T47D (cell line): Measurements from ENCODE around the gene PLEKHA6.
"Not testable (repeated sequence)": the region's sequence is repeated elsewhere in the genome, so short reads cannot be mapped to it uniquely, and the experiment has no call there.

Source experiments
- DNase-seq, 2 experiments: peaks; one replicate each; pipeline versions ENCODE4 v3.0.0 to v3.0.0-alpha.2; 2011 to 2012; ENCODE audit warnings: low read depth in 1 of 2, low spot score in 1 of 2
- JUND ChIP-seq: IDR thresholded peaks from 2 replicates; pipeline ENCODE4 v1.6.1; 2012; ENCODE audit warnings: low read depth
- in situ Hi-C: cut with HindIII; loops from 2 replicates; pipeline ENCODE4 v1.10.0; 2016; ENCODE audit warnings: low sequenced_read_pairs, low pct_unique_long_range_greater_than_20kb

Gene PLEKHA6

DNA sequence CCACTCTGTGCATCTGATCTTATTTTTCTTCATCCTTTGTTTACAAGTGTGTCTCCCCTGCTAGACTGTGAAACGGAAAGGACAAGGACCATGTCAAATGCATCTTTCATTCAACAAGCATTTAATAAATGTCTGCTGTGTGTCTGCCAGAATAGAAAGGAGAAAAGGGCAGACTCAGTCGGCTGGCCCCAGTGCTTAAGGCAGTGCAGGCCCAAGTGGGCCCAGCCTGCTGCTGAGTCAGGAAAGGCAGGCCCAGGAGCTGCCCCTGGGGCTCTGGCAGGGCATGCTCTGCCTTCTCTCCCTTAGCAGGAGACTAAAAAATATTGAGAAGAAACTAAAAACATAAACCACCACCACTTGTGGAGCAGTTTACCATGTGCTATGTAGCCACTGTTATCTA, 38.1 kb downstream of the PLEKHA6 start:
- no peak for TF ChIP-seq JUND
- no peak for DNase-seq
- in situ Hi-C loops, result no loop called here

GRCh38 chr1:204321051-204321450, 38.7 kb downstream of the PLEKHA6 start:
- in situ Hi-C loops, result no loop called here
- no peak for TF ChIP-seq JUND
- no peak for DNase-seq

- no peak for DNase-seq
- no peak for TF ChIP-seq JUND
- in situ Hi-C loops, result no loop called here
Measured at GRCh38 chr1:204320382-204320804, 39.3 kb downstream of the PLEKHA6 start.

GRCh38 chr1:204319462-204319861, 40.3 kb downstream of the PLEKHA6 start:
- peak in 1 of 2 experiments; percentile 69 for DNase-seq
- TF ChIP-seq JUND, result peak; percentile 76; the same call in 1 of the 2 replicates
- in situ Hi-C loops, result no loop called here

DNA sequence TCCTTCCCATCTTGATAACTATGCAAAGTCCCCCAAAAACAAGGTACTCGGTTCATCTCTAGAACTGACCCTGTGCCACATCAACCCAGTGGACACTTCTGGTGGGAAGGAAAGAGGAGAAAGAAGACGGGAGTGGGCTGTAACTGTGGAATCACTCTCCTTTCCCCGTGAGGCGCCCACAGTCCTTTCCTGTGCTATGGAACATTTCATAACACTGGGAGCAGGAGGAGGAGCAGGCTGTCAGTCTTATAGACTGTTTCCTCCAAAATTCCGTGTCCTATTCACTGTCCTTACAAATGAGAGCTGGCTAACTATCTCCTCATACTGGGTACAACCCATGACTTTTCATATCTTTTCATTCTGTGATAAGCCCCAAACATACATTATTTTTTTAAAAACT, 40.7 kb downstream of the PLEKHA6 start:
- TF ChIP-seq JUND, result no peak

GRCh38 chr1:204318324-204318723, 41.4 kb downstream of the PLEKHA6 start:
- TF ChIP-seq JUND, result no peak
- in situ Hi-C loops, result no loop called here
- DNase-seq, result no peak

More for the DNA sequence above, 40.7 kb downstream of the PLEKHA6 start:
- in situ Hi-C loops, result no loop called here
- DNase-seq, result no peak

GRCh38 chr1:204317170-204317569, 42.6 kb downstream of the PLEKHA6 start:
- in situ Hi-C loops, result no loop called here
- no peak for TF ChIP-seq JUND

GRCh38 chr1:204316164-204316563, 43.6 kb downstream of the PLEKHA6 start:
- in situ Hi-C loops, result no loop called here
- no peak for DNase-seq
- TF ChIP-seq JUND, result no peak

More at GRCh38 chr1:204317170-204317569, 42.6 kb downstream of the PLEKHA6 start:
- DNase-seq, result no peak

DNA sequence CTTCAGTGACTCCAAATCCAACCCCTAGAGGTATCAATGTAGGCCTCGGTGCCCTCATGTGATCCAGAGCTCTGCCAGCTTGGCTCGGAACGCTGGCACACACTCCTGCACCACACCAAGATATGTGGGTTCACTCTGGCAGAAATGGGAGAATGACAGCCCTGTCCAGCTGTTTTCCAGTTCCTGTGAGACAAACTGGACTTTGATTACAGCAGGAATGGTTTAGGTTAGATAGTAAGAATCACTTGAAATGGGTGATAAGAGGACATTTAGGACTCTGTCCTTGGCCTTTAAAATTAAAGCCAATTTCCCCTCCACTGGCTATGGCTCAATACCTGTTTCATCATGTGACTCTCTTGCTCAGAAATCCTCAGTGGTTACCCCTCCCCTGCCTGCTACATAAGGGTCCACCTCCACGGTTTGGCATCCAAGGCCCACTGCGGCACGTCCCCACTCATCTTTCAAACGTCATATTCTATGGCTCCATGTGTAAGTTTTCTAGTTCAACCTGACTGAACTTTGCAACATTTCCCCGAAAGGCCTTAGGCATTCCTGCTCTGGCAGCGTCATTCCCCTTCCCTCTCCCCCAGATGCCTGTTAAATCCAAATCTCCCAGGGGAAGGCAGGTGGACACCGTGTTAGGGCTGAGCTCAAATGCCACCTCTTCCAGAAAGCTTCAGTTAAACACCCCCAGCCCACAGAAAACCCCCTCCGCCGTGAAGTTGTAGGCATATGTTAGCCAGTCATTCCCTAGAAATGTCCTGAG, 44.7 kb downstream of the PLEKHA6 start:
- DNase-seq, result no peak
- in situ Hi-C loops, result no loop called here
- no peak for TF ChIP-seq JUND

DNA sequence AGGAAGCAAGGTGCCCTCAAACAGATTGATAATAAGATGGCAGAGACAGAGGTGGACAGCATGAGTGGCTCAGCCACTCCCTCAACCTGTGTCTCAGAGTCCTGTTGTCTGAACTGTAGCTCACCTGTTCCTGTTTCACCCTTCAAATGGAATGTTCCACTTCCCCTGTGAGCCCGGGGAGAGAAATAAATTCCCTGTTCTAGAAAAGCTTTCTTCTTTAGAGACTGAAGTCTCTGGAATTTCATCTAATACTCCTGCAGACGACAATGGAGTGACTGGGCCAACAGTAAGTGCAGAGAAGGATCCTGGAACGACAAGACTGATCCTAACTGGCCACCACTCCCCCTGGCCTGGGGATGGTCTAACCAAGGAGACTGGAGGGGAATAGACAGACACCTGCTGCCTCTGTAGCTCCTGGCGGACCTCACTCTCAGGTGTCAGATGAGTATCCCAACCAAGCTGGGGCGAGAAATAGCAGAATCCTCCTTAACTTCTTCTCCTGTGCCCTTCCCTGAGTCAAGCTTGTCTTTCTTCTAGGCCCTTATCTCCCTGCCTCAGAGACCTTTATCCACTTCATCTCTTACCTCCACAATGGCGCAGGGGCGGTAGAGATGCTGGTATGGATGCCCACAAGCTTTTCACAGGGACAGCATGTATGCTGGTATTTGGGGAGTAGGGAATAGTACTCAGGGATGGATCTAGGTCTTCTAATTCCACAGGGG, 45.4 kb downstream of the PLEKHA6 start:
- peak; percentile 55 to 80 for DNase-seq
- TF ChIP-seq JUND, result no peak
- in situ Hi-C loops, result no loop called here

DNA sequence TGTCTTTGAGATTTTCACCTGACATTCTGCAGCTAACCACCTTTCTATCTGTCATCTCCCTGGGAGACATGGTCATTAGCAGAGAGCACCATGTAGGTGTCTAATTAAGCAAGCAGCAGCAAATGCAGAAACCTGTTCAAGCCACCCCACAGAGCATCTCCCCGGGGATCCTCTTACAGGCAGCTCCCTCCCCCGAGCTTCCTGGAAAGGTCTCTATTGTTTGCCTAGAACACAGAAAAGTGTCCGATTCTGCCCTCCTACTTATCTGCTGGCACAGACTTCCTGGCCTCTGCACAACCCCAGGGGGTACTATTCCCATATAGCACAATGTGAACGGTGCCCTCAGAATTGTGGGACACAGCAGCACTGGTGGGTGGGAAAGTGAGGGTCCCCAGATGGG, 46.1 kb downstream of the PLEKHA6 start:
- no peak for TF ChIP-seq JUND
- in situ Hi-C loops, result no loop called here
- no peak for DNase-seq

GRCh38 chr1:204310970-204311369, 48.8 kb downstream of the PLEKHA6 start:
- DNase-seq, in situ Hi-C loops: not testable (repeated sequence)

DNA sequence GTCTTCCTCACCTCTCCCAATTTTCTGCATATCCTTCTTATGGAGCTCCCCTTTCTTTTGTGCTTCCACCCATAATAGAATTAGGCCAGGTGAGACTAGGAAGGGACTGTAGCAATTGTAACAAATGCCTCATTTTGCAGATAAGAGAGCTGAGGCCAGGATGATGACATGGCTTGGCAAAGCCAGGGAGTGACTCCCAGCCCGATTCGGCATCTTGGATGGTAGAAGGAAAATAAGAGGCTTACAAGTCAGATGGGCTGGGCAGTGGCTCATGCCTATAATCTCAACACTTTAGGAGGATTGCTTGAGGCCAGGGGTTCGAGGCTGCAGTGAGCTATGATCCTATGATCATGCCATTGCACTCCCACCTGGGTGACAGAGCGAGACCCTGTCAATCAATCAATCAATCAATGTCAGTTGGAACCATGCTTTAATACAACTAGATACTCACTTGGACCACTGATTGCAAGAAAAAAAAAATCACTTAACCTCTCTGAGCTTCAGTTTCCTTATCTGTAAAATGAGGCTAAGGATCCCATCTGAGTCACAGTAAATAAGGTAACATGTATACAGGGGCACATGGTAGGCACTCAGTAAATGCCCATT, 51.6 kb downstream of the PLEKHA6 start:
- DNase-seq, result no peak
- in situ Hi-C loops, result no loop called here
- TF ChIP-seq JUND, result no peak
